HG03432 (cell line): Measurements from ENCODE around the gene CYSTM1.

Source experiments
- ATAC-seq: cut with Tn5 transposase; IDR thresholded peaks from one replicate; pipeline ENCODE4 v1.9.1; 2021; ENCODE audit warnings: mild to moderate bottlenecking, moderate library complexity; ENCODE audit not compliant: unreplicated experiment

The CYSTM1 gene

GRCh38 chr5:140232731-140233130, 57.7 kb downstream of the CYSTM1 start:
- no peak for ATAC-seq

DNA sequence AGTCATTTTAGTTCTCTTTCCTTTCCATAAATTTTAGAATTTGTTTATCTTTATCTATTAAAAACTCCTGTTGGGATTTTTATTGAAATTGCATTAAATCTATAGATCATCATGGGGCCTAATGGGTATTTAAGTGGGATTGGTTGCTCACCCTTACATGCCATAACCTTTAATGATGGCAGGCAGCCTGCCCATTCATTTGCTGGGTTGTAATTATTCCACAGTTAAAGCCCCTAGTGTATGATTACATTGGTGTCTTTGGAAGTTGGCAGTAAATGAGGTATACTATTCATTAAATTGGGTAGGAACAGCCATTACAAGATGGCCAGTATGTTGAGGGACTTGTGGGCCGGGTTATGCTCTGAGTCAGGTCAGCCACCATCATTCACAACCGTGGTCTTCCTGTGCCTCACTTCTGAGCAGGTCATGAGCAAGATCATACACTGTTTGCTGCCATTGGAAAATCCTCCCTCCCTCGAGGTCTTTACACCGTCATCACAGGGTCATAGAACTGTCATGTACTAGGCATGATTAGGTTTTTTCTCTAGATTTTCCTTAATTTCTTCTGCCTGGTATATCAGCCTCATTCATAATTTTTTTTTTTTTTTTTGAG, 59.5 kb downstream of the CYSTM1 start:
- no peak for ATAC-seq

- ATAC-seq = no peak
Measured at GRCh38 chr5:140235791-140236551, 61.0 kb downstream of the CYSTM1 start.

- ATAC-seq = no peak
Measured at GRCh38 chr5:140236891-140237598, 62.1 kb downstream of the CYSTM1 start.

DNA sequence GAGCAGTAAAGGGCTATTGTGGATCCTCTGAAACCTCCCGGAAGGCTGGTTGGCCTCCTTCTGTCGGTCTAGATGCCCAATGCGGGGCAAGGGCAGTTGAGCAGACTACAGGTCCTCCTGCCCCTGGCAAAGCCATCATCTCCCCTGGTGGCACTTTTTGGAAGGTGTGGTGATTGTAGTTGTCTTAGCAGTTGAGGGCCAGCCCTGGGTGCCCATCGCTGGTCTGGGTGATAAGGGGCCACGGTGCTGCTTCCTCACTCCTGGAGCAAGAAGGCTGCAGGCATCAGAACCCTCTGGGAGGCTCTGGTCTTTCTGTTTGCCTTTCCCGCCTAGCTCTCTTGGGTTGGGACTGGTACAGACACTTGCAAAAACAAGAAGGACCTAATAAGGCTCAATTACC, 63.8 kb downstream of the CYSTM1 start:
- ATAC-seq = no peak

- no peak for ATAC-seq
Measured at GRCh38 chr5:140239461-140239860, 64.5 kb downstream of the CYSTM1 start.

GRCh38 chr5:140239939-140240700, 65.1 kb downstream of the CYSTM1 start:
- peak; percentile 63 for ATAC-seq

DNA sequence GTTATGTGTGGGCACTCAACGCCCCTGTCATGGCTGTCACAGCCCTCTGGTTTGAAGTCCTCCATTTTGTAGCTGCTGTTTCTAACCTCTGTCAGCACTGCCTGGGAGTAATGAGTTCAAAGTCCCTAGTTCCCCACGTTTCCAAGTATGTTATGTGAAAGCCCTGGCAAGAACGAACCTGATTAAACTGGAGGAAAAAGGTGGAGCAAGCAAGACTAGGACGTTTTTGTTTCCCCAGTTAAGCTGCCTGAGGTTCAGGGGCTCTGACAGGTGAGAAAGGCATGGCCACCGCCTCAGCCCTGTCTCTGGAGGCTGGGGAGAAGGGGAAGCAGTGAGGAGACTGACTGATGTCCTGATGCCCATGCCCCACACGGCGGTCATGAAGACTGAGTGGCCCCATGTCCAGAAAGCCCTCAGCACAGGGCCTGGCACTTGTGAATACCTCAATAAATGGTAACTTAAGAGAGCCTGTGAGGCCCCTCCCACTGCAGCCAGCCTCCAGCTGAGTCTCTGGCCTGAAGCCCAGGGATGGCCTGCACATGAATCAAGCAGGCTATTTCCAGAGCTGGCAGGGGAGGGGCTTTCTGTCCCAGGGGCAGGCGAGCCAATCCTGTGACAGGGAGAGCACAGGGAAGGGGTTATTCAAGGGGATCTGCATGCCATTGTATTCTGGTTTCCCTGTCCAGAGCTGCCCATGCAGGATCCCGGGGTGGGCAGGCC, 66.2 kb downstream of the CYSTM1 start:
- ATAC-seq = no peak

DNA sequence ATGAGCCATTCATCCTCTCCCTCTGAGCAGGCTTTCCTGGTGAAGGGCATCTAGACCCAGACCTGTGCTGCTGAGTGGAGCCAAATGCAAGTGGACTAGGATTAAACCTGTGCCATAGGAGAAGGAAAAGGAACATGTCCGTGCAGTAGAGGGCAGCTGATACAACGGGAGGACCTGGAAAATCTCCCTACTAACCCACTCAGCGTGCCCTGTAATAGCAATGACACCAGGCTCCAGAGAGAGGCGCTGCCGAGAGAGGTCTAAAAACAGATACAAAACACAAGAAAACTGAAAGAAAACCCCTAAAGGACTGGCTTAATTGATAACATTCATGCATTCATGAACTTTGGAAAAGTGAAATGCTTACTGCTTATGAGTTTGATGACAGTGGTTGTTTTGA, 67.1 kb downstream of the CYSTM1 start:
- ATAC-seq = no peak

DNA sequence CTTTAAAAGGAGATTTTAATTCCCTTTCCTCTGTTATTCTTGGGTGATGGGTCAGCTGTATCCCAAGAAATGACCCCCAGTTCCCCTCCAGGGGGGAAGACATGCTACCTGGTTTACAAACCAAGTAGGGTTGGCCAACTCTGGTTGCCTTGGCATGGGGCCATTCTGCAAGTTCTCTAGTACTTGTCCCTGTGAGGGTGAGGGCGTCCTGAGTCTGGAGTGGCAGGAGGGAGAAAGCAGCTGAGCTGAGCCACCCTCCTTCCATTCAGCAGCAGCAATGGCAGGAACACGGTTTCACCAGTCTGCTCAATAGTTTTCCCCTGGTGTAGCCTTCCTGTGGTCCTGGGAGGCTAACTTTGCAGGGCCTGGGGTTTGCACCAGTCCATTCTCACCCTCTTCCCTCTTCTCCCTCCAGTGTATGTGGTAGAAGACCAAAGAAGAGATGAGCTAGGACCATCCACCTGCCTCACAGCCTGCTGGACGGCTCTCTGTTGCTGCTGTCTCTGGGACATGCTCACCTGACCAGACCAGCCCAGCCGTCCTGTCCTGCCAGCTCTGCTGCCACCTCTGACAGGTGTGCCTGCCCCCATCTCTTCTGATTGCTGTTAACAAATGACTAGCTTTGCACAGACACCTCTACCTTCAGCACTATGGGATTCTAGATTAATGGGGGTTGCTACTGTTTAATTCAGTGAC, 68.0 kb downstream of the CYSTM1 start:
- no peak for ATAC-seq

DNA sequence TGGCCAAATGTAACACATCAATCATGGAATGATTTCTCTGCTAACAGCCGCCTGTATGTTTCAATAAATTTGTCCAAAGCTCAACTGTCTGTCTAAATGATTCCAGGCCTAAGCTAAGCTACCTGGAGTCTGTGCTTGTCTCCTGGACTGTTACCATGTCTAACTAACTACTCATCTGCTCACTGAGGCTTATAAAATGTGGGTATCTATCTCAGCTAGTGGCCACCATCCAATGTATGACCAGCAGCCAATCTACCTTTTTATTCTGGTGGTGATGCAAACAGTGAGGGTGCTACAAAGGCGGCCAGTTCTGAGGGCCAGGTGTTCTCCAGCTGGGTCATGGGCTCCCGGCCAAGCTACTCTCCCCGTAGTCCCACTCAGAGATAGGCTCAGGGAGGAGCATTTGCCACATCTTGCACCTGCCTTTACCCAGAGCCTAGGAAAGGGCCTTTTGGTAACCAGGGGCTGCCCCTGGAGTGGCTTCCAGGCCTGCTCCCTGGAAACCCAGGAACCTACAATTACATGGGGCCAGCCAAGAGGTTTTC, 68.8 kb downstream of the CYSTM1 start:
- ATAC-seq = no peak

DNA sequence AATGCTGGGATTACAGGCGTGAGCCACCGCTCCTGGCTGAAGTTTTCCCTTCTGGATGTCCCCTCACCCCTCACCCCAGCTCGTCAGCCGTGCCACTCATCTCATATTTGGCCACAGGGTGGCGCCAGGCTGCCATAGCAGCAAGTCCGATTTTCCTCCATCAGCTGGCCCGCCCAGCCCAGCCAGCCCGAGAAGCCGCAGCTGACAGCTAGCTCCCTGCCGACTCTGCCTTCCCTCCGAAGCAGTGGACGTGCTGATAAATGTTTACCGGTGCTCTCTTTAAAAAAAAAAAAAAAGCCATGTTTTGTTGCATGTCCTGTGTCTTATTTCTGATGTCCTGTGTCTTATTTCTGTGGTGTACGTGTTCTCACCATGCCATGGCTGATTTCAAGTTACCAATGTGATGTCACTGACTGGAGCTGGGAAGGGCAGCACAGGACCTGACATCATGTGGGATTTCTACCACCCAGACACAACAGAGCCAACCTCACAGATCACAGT, 69.6 kb downstream of the CYSTM1 start:
- peak; percentile 77 for ATAC-seq

DNA sequence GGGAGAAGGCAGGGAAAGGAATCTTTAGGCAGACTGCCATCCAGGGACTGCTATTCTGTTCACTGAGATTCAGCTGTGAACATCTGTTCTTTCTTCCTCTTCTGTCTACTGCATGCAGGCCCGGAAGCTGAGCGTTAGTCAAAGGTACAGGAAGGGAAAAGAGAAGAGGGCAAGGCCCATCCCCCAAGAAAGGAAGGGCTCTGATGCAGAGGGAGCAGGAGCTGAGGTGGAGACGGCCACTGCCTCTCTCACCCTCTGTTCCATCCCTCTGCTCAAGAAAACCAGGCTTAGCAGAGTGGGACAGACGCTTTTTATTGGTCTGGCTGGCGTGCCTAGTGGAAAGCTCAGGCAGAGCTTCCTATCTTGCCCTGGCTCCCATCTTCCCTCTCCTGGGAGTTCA, 70.4 kb downstream of the CYSTM1 start:
- no peak for ATAC-seq

- no peak for ATAC-seq
Measured at GRCh38 chr5:140245926-140246325, 70.9 kb downstream of the CYSTM1 start.

DNA sequence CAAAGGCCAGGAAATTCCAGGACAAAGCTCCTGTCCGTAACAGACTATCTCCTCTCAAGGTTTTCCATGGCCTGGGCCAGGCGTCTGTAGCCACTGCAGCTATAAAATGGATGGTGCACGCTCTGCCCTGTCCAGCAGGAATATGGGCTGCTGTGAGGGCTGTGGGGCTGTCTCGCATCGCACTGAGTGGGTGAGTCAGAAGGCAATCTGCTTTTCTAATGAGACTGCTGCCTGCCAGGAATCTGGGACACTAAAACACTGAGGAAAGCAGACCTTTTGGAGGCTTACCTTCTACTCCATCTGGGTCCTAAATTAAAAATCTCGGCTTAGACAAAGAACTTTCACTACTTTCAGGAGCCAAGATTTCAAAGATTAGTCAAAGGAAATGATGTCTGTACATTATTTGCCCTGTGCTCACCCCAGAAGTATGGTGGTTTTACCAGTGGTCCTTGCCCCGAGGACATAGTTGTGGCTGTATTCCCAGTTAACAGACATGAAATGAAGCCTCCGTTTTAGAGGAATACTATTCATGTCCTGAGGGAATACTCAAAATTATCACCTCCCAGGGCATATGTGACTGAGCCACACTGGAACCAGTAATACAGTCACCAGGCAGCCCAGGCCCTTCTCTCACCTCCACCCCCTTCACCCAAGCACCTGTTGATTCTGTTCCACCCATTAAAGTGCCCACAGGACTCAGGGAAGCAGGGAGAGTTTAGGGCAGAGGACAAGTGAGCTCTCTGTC, 71.6 kb downstream of the CYSTM1 start:
- no peak for ATAC-seq

- ATAC-seq = no peak
Measured at GRCh38 chr5:140248414-140248813, 73.4 kb downstream of the CYSTM1 start.

GRCh38 chr5:140249536-140249935, 74.5 kb downstream of the CYSTM1 start:
- no peak for ATAC-seq

DNA sequence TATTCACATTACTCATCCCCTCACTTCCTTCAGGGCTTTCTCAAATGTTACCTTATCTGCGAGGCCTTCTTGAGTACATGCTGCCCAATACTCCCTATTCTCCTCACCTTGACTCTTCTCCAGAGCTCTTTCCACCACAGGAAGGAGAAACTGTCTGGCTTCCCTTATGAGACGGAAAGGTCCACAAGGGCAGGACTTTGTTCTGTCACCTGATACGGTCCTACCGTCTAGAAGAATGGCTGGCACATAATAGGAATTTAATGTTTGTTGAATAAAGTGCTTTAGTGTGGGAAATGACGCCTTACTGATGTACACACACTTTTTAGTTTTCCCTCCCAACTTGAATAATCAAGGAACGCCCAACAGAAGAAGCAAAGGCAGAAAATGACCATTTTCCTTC, 75.4 kb downstream of the CYSTM1 start:
- no peak for ATAC-seq

GRCh38 chr5:140251527-140251973, 76.6 kb downstream of the CYSTM1 start:
- peak; percentile 87 for ATAC-seq
